H1 (cell line): ENCODE measurements around the gene RAB10.

ENCODE experiments used
- CTCF ChIP-seq, 3 experiments: IDR thresholded peaks; 1 replicate in 2 of 3; 2 replicates in 1 of 3; pipeline versions ENCODE4 v1.5.1 to v1.6.1; 2011; ENCODE audit warnings: low read length in 3 of 3, mild to moderate bottlenecking in 3 of 3, inconsistent platforms in 2 of 3, low read depth in 1 of 3, moderate library complexity in 1 of 3; ENCODE audit not compliant: insufficient read depth in 1 of 3; ENCODE audit errors: control extremely low read depth in 1 of 3
- EZH2 ChIP-seq: fragments of 200-600 bp; sonication (generic); IDR thresholded peaks from 2 replicates; pipeline ENCODE4 v1.7.1; 2012; ENCODE audit warnings: low read depth, mild to moderate bottlenecking, moderate library complexity, low read length, inconsistent platforms; ENCODE audit not compliant: severe bottlenecking
- SP1 ChIP-seq: IDR thresholded peaks from 2 replicates; pipeline ENCODE4 v1.6.1; 2011; ENCODE audit warnings: low read depth, low read length
- TF ChIP-seq, protein P1 (sequence below): fragments of 300-600 bp; sonication (generic); IDR thresholded peaks from 2 replicates; pipeline ENCODE4 v1.7.1; 2012; ENCODE audit warnings: low read length, moderate library complexity, mild to moderate bottlenecking, inconsistent platforms; ENCODE audit not compliant: insufficient replicate concordance

- TF ChIP-seq SP1 (no peak), CTCF (IDR thresholded peaks at IDR 0.05; ENCODE audit: control extremely low read depth in 1 of 3, insufficient read depth in 1 of 3, low read depth in 1 of 3, low read length in 3 of 3) (no peak), EZH2 (no peak)
- TF ChIP-seq, protein P1, sequence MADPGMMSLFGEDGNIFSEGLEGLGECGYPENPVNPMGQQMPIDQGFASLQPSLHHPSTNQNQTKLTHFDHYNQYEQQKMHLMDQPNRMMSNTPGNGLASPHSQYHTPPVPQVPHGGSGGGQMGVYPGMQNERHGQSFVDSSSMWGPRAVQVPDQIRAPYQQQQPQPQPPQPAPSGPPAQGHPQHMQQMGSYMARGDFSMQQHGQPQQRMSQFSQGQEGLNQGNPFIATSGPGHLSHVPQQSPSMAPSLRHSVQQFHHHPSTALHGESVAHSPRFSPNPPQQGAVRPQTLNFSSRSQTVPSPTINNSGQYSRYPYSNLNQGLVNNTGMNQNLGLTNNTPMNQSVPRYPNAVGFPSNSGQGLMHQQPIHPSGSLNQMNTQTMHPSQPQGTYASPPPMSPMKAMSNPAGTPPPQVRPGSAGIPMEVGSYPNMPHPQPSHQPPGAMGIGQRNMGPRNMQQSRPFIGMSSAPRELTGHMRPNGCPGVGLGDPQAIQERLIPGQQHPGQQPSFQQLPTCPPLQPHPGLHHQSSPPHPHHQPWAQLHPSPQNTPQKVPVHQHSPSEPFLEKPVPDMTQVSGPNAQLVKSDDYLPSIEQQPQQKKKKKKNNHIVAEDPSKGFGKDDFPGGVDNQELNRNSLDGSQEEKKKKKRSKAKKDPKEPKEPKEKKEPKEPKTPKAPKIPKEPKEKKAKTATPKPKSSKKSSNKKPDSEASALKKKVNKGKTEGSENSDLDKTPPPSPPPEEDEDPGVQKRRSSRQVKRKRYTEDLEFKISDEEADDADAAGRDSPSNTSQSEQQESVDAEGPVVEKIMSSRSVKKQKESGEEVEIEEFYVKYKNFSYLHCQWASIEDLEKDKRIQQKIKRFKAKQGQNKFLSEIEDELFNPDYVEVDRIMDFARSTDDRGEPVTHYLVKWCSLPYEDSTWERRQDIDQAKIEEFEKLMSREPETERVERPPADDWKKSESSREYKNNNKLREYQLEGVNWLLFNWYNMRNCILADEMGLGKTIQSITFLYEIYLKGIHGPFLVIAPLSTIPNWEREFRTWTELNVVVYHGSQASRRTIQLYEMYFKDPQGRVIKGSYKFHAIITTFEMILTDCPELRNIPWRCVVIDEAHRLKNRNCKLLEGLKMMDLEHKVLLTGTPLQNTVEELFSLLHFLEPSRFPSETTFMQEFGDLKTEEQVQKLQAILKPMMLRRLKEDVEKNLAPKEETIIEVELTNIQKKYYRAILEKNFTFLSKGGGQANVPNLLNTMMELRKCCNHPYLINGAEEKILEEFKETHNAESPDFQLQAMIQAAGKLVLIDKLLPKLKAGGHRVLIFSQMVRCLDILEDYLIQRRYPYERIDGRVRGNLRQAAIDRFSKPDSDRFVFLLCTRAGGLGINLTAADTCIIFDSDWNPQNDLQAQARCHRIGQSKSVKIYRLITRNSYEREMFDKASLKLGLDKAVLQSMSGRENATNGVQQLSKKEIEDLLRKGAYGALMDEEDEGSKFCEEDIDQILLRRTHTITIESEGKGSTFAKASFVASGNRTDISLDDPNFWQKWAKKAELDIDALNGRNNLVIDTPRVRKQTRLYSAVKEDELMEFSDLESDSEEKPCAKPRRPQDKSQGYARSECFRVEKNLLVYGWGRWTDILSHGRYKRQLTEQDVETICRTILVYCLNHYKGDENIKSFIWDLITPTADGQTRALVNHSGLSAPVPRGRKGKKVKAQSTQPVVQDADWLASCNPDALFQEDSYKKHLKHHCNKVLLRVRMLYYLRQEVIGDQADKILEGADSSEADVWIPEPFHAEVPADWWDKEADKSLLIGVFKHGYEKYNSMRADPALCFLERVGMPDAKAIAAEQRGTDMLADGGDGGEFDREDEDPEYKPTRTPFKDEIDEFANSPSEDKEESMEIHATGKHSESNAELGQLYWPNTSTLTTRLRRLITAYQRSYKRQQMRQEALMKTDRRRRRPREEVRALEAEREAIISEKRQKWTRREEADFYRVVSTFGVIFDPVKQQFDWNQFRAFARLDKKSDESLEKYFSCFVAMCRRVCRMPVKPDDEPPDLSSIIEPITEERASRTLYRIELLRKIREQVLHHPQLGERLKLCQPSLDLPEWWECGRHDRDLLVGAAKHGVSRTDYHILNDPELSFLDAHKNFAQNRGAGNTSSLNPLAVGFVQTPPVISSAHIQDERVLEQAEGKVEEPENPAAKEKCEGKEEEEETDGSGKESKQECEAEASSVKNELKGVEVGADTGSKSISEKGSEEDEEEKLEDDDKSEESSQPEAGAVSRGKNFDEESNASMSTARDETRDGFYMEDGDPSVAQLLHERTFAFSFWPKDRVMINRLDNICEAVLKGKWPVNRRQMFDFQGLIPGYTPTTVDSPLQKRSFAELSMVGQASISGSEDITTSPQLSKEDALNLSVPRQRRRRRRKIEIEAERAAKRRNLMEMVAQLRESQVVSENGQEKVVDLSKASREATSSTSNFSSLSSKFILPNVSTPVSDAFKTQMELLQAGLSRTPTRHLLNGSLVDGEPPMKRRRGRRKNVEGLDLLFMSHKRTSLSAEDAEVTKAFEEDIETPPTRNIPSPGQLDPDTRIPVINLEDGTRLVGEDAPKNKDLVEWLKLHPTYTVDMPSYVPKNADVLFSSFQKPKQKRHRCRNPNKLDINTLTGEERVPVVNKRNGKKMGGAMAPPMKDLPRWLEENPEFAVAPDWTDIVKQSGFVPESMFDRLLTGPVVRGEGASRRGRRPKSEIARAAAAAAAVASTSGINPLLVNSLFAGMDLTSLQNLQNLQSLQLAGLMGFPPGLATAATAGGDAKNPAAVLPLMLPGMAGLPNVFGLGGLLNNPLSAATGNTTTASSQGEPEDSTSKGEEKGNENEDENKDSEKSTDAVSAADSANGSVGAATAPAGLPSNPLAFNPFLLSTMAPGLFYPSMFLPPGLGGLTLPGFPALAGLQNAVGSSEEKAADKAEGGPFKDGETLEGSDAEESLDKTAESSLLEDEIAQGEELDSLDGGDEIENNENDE: no peak
These were observed 45.8 kb upstream of the RAB10 start for GRCh38 chr2:25988134-25988533.
